ENCODE results near the gene SMARCAD1. TPM values are rescaled to one million over a fixed set of nuclear protein-coding genes. Genes with fewer than 3 reads are reported as not detected.

Gene SMARCAD1
- total RNA-seq, 1 donor from 2014 or later = 24.4 TPM

GRCh38 chr4:94271248-94271647 is 63.6 kb downstream of the SMARCAD1 start:
- H3K9me3 Mint-ChIP-seq (ENCODE audit: low read depth) = no peaks in the 10 kb centered on the region
- no peak overlapping the region for H3K27ac Mint-ChIP-seq (ENCODE audit: unreplicated experiment)
- no peak for DNase-seq (ENCODE audit: low spot score)
- H3K36me3 Mint-ChIP-seq (ENCODE audit: low read depth) = peaks cover 13% of the 10 kb centered on the region
- TF ChIP-seq, protein P1, sequence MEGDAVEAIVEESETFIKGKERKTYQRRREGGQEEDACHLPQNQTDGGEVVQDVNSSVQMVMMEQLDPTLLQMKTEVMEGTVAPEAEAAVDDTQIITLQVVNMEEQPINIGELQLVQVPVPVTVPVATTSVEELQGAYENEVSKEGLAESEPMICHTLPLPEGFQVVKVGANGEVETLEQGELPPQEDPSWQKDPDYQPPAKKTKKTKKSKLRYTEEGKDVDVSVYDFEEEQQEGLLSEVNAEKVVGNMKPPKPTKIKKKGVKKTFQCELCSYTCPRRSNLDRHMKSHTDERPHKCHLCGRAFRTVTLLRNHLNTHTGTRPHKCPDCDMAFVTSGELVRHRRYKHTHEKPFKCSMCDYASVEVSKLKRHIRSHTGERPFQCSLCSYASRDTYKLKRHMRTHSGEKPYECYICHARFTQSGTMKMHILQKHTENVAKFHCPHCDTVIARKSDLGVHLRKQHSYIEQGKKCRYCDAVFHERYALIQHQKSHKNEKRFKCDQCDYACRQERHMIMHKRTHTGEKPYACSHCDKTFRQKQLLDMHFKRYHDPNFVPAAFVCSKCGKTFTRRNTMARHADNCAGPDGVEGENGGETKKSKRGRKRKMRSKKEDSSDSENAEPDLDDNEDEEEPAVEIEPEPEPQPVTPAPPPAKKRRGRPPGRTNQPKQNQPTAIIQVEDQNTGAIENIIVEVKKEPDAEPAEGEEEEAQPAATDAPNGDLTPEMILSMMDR (IDR thresholded peaks at IDR 0.05) = no peak
- H3K27me3 Mint-ChIP-seq (ENCODE audit: low read depth) = no peaks in the 10 kb centered on the region
- H3K4me3 Mint-ChIP-seq (ENCODE audit: unreplicated experiment) = no peak overlapping the region
- H3K4me1 Mint-ChIP-seq (ENCODE audit: low read depth) = no peaks in the 10 kb centered on the region

DNA sequence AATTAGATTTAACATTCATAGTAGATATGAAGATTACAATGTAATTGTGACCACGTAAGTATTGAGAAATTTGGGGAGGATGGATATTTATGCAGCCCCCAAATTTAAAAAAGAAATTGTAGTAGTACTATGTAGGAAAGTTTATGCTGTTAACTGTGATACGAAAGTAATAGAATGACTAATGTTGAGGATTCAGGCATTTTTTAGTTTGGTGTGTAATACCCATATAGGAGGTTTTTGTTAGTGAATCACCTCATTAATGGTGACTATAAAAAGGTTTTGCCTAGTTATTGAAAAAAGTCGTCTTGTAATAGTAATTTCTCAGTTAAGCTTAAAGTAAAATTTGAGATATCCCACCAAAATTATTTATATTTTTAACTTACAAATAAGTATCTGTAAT is 67.2 kb downstream of the SMARCAD1 start:
- peaks cover 23% of the 10 kb centered on the region for H3K36me3 Mint-ChIP-seq (ENCODE audit: low read depth)
- no peaks in the 10 kb centered on the region for H3K4me1 Mint-ChIP-seq (ENCODE audit: low read depth)
- no peaks in the 10 kb centered on the region for H3K27me3 Mint-ChIP-seq (ENCODE audit: low read depth)
- no peak overlapping the region for H3K4me3 Mint-ChIP-seq (ENCODE audit: unreplicated experiment)
- TF ChIP-seq, protein P1 (IDR thresholded peaks at IDR 0.05) = no peak
- H3K9me3 Mint-ChIP-seq (ENCODE audit: low read depth) = no peaks in the 10 kb centered on the region
- no peak overlapping the region for H3K27ac Mint-ChIP-seq (ENCODE audit: unreplicated experiment)
- DNase-seq (ENCODE audit: low spot score) = no peak

- Mint-ChIP-seq H3K36me3 (ENCODE audit: low read depth) (peaks cover 23% of the 10 kb centered on the region), H3K27me3 (ENCODE audit: low read depth) (no peaks in the 10 kb centered on the region)
- DNase-seq (ENCODE audit: low spot score) = no peak
Observed at GRCh38 chr4:94276204-94276603, 68.5 kb downstream of the SMARCAD1 start.

GRCh38 chr4:94277534-94277933 is 69.9 kb downstream of the SMARCAD1 start:
- no peak overlapping the region for H3K27ac Mint-ChIP-seq (ENCODE audit: unreplicated experiment)
- no peaks in the 10 kb centered on the region for H3K4me1 Mint-ChIP-seq (ENCODE audit: low read depth)
- peaks cover 25% of the 10 kb centered on the region for H3K36me3 Mint-ChIP-seq (ENCODE audit: low read depth)
- TF ChIP-seq, protein P1 (IDR thresholded peaks at IDR 0.05) = no peak
- no peak for DNase-seq (ENCODE audit: low spot score)
- no peaks in the 10 kb centered on the region for H3K27me3 Mint-ChIP-seq (ENCODE audit: low read depth)
- no peak overlapping the region for H3K4me3 Mint-ChIP-seq (ENCODE audit: unreplicated experiment)
- no peaks in the 10 kb centered on the region for H3K9me3 Mint-ChIP-seq (ENCODE audit: low read depth)

More at GRCh38 chr4:94276204-94276603, 68.5 kb downstream of the SMARCAD1 start:
- Mint-ChIP-seq H3K4me1 (ENCODE audit: low read depth) (no peaks in the 10 kb centered on the region), H3K27ac (ENCODE audit: unreplicated experiment) (no peak overlapping the region), H3K4me3 (ENCODE audit: unreplicated experiment) (no peak overlapping the region), H3K9me3 (ENCODE audit: low read depth) (no peaks in the 10 kb centered on the region)
- TF ChIP-seq, protein P1 (IDR thresholded peaks at IDR 0.05) = no peak

GRCh38 chr4:94278781-94279180 is 71.1 kb downstream of the SMARCAD1 start:
- TF ChIP-seq, protein P1 (IDR thresholded peaks at IDR 0.05) = no peak
- H3K27ac Mint-ChIP-seq (ENCODE audit: unreplicated experiment) = no peak overlapping the region
- H3K4me1 Mint-ChIP-seq (ENCODE audit: low read depth) = no peaks in the 10 kb centered on the region
- H3K27me3 Mint-ChIP-seq (ENCODE audit: low read depth) = no peaks in the 10 kb centered on the region
- H3K9me3 Mint-ChIP-seq (ENCODE audit: low read depth) = no peaks in the 10 kb centered on the region
- peaks cover 30% of the 10 kb centered on the region for H3K36me3 Mint-ChIP-seq (ENCODE audit: low read depth)
- H3K4me3 Mint-ChIP-seq (ENCODE audit: unreplicated experiment) = no peak overlapping the region
- DNase-seq (ENCODE audit: low spot score) = no peak
